Osteocyte (in vitro differentiated cells): ENCODE results near the gene TLR9. TPM values are rescaled to one million over a fixed set of nuclear protein-coding genes. Genes with fewer than 3 reads are reported as not detected.
A peak's percentile ranks its signal among the peaks of the same experiment; 100 is the strongest.

ENCODE experiments used
- DNase-seq: peaks from one replicate; pipeline ENCODE4 v3.0.0; 2021; ENCODE audit warnings: mixed read lengths; ENCODE audit not compliant: unreplicated experiment; ENCODE audit errors: extremely low spot score
- H3K27ac Mint-ChIP-seq: one replicate; pipeline ENCODE4 v1.8.0; 2021; ENCODE audit warnings: mild to moderate bottlenecking, mixed read lengths; ENCODE audit not compliant: unreplicated experiment
- H3K27me3 Mint-ChIP-seq: one replicate; pipeline ENCODE4 v1.8.0; 2021; ENCODE audit warnings: mixed read lengths; ENCODE audit not compliant: unreplicated experiment
- H3K36me3 Mint-ChIP-seq: one replicate; pipeline ENCODE4 v1.8.0; 2021; ENCODE audit warnings: mixed read lengths; ENCODE audit not compliant: unreplicated experiment
- H3K4me1 Mint-ChIP-seq: one replicate; pipeline ENCODE4 v1.8.0; 2021; ENCODE audit warnings: mixed read lengths; ENCODE audit not compliant: unreplicated experiment
- H3K4me3 Mint-ChIP-seq: one replicate; pipeline ENCODE4 v1.8.0; 2021; ENCODE audit warnings: mild to moderate bottlenecking, moderate library complexity, mixed read lengths; ENCODE audit not compliant: unreplicated experiment
- H3K9me3 Mint-ChIP-seq: one replicate; pipeline ENCODE4 v1.8.0; 2021; ENCODE audit warnings: mixed read lengths; ENCODE audit not compliant: unreplicated experiment
- CTCF ChIP-seq: fragments of 200-600 bp; sonication (generic); IDR thresholded peaks from 2 replicates; pipeline ENCODE4 v1.5.0; 2021; ENCODE audit warnings: antibody characterized with exemption, mild to moderate bottlenecking, moderate library complexity
- total RNA-seq: library from RNA; stranded (reverse); gene quantifications from 2 replicates; pipeline ENCODE4 v1.2.1, GENCODE V29; 2021

Gene TLR9
- total RNA-seq, 1 donor from 2014 or later: not detected

GRCh38 chr3:52238193-52238760, 12.8 kb upstream of the TLR9 start:
- Mint-ChIP-seq H3K4me1 (peaks cover 44% of the 10 kb centered on the region), H3K9me3 (no peaks in the 10 kb centered on the region), H3K36me3 (peaks cover 2% of the 10 kb centered on the region), H3K4me3 (peak overlapping the region; percentile 91), H3K27ac (peak overlapping the region; percentile 93), H3K27me3 (no peaks in the 10 kb centered on the region)
- no peak for DNase-seq
- no peak for TF ChIP-seq CTCF

DNA sequence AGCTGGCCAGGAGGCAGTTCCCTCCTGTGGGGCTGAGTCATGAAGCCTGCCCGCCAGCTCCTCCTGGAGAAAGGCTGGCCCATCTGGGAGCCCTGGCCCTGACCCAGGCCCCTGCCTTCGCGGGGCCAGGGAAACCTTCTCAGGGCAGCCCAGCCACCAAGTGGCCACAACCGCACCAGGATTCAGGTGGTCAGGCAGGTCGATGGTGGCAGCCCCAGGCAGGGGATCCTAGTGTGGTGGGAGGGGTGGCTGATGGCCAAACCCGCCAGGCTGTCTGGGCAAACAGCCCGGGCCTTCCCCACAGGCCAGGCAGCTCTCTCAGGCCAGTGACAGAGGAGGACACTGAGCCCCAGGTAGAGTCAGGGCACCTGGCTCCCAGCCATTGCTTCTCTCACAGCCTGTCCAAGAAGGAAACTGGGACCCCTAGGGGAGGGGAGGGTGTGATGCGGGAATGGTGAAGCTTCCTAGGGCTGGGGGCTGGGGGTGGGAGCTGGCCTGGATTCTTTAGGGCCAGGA, 12.3 kb upstream of the TLR9 start:
- no peak for TF ChIP-seq CTCF
- H3K4me3 Mint-ChIP-seq: peak overlapping the region; percentile 91
- peaks cover 2% of the 10 kb centered on the region for H3K36me3 Mint-ChIP-seq
- no peaks in the 10 kb centered on the region for H3K27me3 Mint-ChIP-seq
- peak overlapping the region; percentile 93 for H3K27ac Mint-ChIP-seq
- H3K9me3 Mint-ChIP-seq: no peaks in the 10 kb centered on the region
- peaks cover 44% of the 10 kb centered on the region for H3K4me1 Mint-ChIP-seq
- no peak for DNase-seq

DNA sequence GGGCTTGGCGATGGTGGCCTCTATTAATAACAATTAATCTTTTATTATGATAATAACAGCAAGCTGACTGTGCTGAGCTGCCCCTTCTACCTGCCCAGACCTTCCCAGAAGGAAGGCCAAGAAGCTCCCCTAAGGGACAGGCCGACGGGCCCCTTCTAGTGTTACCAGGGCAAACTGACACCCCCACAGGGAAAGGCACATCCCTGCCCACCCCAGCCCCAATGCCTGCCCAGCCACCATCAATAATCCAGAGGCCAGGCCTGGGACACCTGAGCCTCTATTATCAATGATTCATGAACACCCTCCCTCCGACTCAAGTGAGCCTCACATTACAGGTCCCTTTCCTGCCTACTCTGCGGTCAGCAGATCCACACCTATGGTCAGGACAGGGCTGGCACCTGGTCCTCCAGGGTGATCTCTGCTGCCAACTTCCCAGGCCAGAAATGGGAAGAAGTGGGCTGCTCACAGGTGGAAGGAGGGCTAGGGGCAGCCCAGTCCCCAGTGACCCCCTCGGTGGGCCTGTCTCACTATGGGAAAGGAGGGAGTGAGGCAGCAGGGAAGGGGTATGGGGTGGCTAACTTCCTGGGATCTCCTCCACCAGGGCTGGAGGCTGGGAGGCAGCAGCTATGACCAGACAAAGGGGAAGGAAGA, 11.7 kb upstream of the TLR9 start:
- peak overlapping the region; percentile 93 for H3K27ac Mint-ChIP-seq
- no peak for DNase-seq
- TF ChIP-seq CTCF: no peak
- H3K27me3 Mint-ChIP-seq: no peaks in the 10 kb centered on the region
- peak overlapping the region; percentile 91 for H3K4me3 Mint-ChIP-seq
- H3K9me3 Mint-ChIP-seq: no peaks in the 10 kb centered on the region
- peaks cover 44% of the 10 kb centered on the region for H3K4me1 Mint-ChIP-seq
- H3K36me3 Mint-ChIP-seq: peaks cover 3% of the 10 kb centered on the region

DNA sequence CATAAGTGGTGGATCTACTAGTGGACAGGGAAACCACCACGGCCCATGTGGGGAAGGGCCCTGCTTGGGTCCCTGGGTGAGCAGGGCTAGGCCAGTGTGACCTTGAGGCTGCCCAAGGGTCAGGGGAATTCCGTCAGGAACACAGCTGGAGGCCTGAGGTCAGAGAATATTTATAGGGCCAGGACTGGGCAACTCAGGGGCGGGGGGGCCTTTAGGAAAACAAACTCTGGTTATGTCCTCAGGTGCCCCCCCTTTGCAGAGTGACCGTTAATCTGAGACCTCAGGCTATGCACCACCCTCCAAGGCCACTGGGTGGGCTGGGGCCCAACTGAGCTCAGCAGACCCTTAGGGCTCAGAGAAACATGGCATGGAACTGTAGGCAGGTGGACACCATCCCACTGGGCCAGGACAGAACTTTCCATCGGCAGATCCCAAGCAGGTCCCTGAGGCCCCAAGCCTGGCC, 11.0 kb upstream of the TLR9 start:
- Mint-ChIP-seq H3K27ac (peak overlapping the region; percentile 93), H3K27me3 (no peaks in the 10 kb centered on the region), H3K9me3 (no peaks in the 10 kb centered on the region), H3K36me3 (peaks cover 8% of the 10 kb centered on the region), H3K4me1 (peaks cover 44% of the 10 kb centered on the region), H3K4me3 (no peak overlapping the region)
- no peak for DNase-seq
- TF ChIP-seq CTCF: no peak
